ENCODE results near the gene TMEM121. TPM values are rescaled to one million over a fixed set of nuclear protein-coding genes. Genes with fewer than 3 reads are reported as not detected.

TMEM121 gene
- total and polyA plus RNA-seq, 4 donors: 0.33 to 1.5 (median 0.37) TPM; not detected in 1

- TF ChIP-seq NR2F2 (IDR thresholded peaks at IDR 0.05) (no peak), ATF3 (IDR thresholded peaks at IDR 0.05) (no peak), FOXA2 (IDR thresholded peaks at IDR 0.05) (no peak), EGR1 (IDR thresholded peaks at IDR 0.05; ENCODE audit: low read depth in 2 of 2) (no peak), HNF4A (conservative IDR thresholded peaks at IDR 0.05) (no peak), REST (IDR thresholded peaks at IDR 0.05) (no peak), GABPA (IDR thresholded peaks at IDR 0.05 in 1 of 2, conservative IDR thresholded peaks at IDR 0.05 in 1 of 2) (no peak), SP1 (IDR thresholded peaks at IDR 0.05) (no peak), TAF1 (conservative IDR thresholded peaks at IDR 0.05) (no peak), FOXA1 (IDR thresholded peaks at IDR 0.05) (no peak), YY1 (IDR thresholded peaks at IDR 0.05) (no peak), RAD21 (IDR thresholded peaks at IDR 0.05) (no peak), HNF4G (IDR thresholded peaks at IDR 0.05) (no peak), MAX (IDR thresholded peaks at IDR 0.05) (no peak), JUND (IDR thresholded peaks at IDR 0.05) (no peak)
- no peak for DNase-seq (ENCODE audit: low spot score)
- Histone ChIP-seq H3K4me3 (ENCODE audit: low read depth in 1 of 3, low read length in 3 of 3) (no peak overlapping the region), H3K27ac (ENCODE audit: low read depth in 1 of 2, low read length in 2 of 2) (peak overlapping the region; percentile 52 to 85), H3K27me3 (ENCODE audit: control insufficient read depth in 4 of 4, insufficient read depth in 4 of 4, low read length in 3 of 4) (no peaks in the 10 kb centered on the region), H3K9ac (ENCODE audit: low read depth in 1 of 2, low read length in 2 of 2) (no peak overlapping the region), H3K9me3 (ENCODE audit: control insufficient read depth in 4 of 4, low read length in 3 of 4) (no peaks in the 10 kb centered on the region), H3K4me1 (ENCODE audit: control insufficient read depth in 4 of 4, insufficient read depth in 4 of 4, low read length in 3 of 4) (peaks cover 10 to 33% (median 17%) of the 10 kb centered on the region in 4 donors), H3K36me3 (ENCODE audit: control insufficient read depth in 4 of 4, insufficient read depth in 3 of 4, low read depth in 1 of 4, low read length in 3 of 4) (peaks cover 0 to 1% (median 0%) of the 10 kb centered on the region in 4 donors)
- 76% methylated on average over 18 of the region's 18 CpGs for WGBS
These were observed 43.8 kb upstream of the TMEM121 start for GRCh38 chr14:105482486-105483110.

- Histone ChIP-seq H3K27ac (ENCODE audit: low read depth in 1 of 2, low read length in 2 of 2) (peak overlapping the region in 1 of 2 donors; percentile 85), H3K4me3 (ENCODE audit: low read depth in 1 of 3, low read length in 3 of 3) (no peak overlapping the region), H3K9me3 (ENCODE audit: control insufficient read depth in 4 of 4, low read length in 3 of 4) (no peaks in the 10 kb centered on the region), H3K27me3 (ENCODE audit: control insufficient read depth in 4 of 4, insufficient read depth in 4 of 4, low read length in 3 of 4) (no peaks in the 10 kb centered on the region), H3K9ac (ENCODE audit: low read depth in 1 of 2, low read length in 2 of 2) (no peak overlapping the region), H3K4me1 (ENCODE audit: control insufficient read depth in 4 of 4, insufficient read depth in 4 of 4, low read length in 3 of 4) (peaks cover 10 to 39% (median 18%) of the 10 kb centered on the region in 4 donors), H3K36me3 (ENCODE audit: control insufficient read depth in 4 of 4, insufficient read depth in 3 of 4, low read depth in 1 of 4, low read length in 3 of 4) (peaks cover 0 to 1% (median 0%) of the 10 kb centered on the region in 4 donors)
- DNase-seq (ENCODE audit: low spot score): no peak
- 78% methylated on average over 18 of the region's 18 CpGs for WGBS
- TF ChIP-seq RXRA (IDR thresholded peaks at IDR 0.05): no peak
- no peak for TF ChIP-seq TAF1 (conservative IDR thresholded peaks at IDR 0.05)
- no peak for TF ChIP-seq FOXA1 (IDR thresholded peaks at IDR 0.05)
- TF ChIP-seq ZBTB33 (IDR thresholded peaks at IDR 0.05): no peak
- no peak for TF ChIP-seq MAX (IDR thresholded peaks at IDR 0.05)
- TF ChIP-seq SP1 (IDR thresholded peaks at IDR 0.05): no peak
- TF ChIP-seq ATF3 (IDR thresholded peaks at IDR 0.05): no peak
- TF ChIP-seq CTCF (IDR thresholded peaks at IDR 0.05; ENCODE audit: low read depth, low read length, missing input control): no peak
- no peak for TF ChIP-seq FOXA2 (IDR thresholded peaks at IDR 0.05)
- TF ChIP-seq REST (IDR thresholded peaks at IDR 0.05): no peak
- TF ChIP-seq YY1 (IDR thresholded peaks at IDR 0.05): no peak
These were observed 42.9 kb upstream of the TMEM121 start for GRCh38 chr14:105483300-105484068.
